HTR-8/SVneo (cell line): ENCODE results near the gene NHSL2.

Source experiments
- DNase-seq: peaks from one replicate; pipeline ENCODE4 v3.0.0; 2011; ENCODE audit warnings: low spot score, mixed read lengths; ENCODE audit not compliant: insufficient read length
- FAIRE-seq: peaks from 2 replicates; lab custom pipeline; 2011; peaks lifted over from hg19 to GRCh38; lab: Jason Lieb, UNC

NHSL2 gene

GRCh38 chrX:72123471-72124185 lies 213.0 kb downstream of the NHSL2 start:
- DNase-seq (no peak), FAIRE-seq (no peak)

GRCh38 chrX:72124540-72125201 lies 214.0 kb downstream of the NHSL2 start:
- FAIRE-seq = no peak
- no peak for DNase-seq

- DNase-seq (no peak), FAIRE-seq (no peak)
Observed at GRCh38 chrX:72125331-72126047, 214.8 kb downstream of the NHSL2 start.

- FAIRE-seq (no peak), DNase-seq (no peak)
Observed at GRCh38 chrX:72126048-72126415, 215.4 kb downstream of the NHSL2 start.

GRCh38 chrX:72126539-72127140 lies 216.0 kb downstream of the NHSL2 start:
- FAIRE-seq = peak; percentile 85
- DNase-seq = peak; percentile 95

- no peak for DNase-seq
- no peak for FAIRE-seq
Observed at GRCh38 chrX:72127332-72127731, 216.7 kb downstream of the NHSL2 start.

GRCh38 chrX:72128183-72128834 lies 217.7 kb downstream of the NHSL2 start:
- FAIRE-seq = no peak
- no peak for DNase-seq

GRCh38 chrX:72128881-72129280 lies 218.2 kb downstream of the NHSL2 start:
- no peak for FAIRE-seq
- DNase-seq = peak; percentile 54

- FAIRE-seq (no peak), DNase-seq (no peak)
Observed at GRCh38 chrX:72129661-72130060, 219.0 kb downstream of the NHSL2 start.

GRCh38 chrX:72130156-72130761 lies 219.6 kb downstream of the NHSL2 start:
- peak; percentile 31 for FAIRE-seq
- no peak for DNase-seq

GRCh38 chrX:72130762-72131250 lies 220.2 kb downstream of the NHSL2 start:
- DNase-seq = no peak

GRCh38 chrX:72131317-72132294 lies 221.0 kb downstream of the NHSL2 start, which contains the start of gene RTL5:
Gene RTL5, minus strand, starts transcription at chrX:72131915.
- FAIRE-seq = peak; percentile 95
- peak; percentile 95 for DNase-seq

More at GRCh38 chrX:72130762-72131250, 220.2 kb downstream of the NHSL2 start:
- no peak for FAIRE-seq

GRCh38 chrX:72132456-72132855 lies 221.8 kb downstream of the NHSL2 start:
- no peak for FAIRE-seq

GRCh38 chrX:72133851-72134546 lies 223.4 kb downstream of the NHSL2 start:
- FAIRE-seq = no peak
- DNase-seq = no peak

More at GRCh38 chrX:72132456-72132855, 221.8 kb downstream of the NHSL2 start:
- no peak for DNase-seq

GRCh38 chrX:72137846-72138495 lies 227.3 kb downstream of the NHSL2 start:
- FAIRE-seq = no peak
- DNase-seq = no peak

- FAIRE-seq (no peak), DNase-seq (no peak)
Observed at GRCh38 chrX:72139538-72139937, 228.9 kb downstream of the NHSL2 start.

- FAIRE-seq (no peak), DNase-seq (no peak)
Observed at GRCh38 chrX:72141372-72142004, 230.8 kb downstream of the NHSL2 start.
